ENCODE measurements around the gene C21orf91.

The C21orf91 gene

DNA sequence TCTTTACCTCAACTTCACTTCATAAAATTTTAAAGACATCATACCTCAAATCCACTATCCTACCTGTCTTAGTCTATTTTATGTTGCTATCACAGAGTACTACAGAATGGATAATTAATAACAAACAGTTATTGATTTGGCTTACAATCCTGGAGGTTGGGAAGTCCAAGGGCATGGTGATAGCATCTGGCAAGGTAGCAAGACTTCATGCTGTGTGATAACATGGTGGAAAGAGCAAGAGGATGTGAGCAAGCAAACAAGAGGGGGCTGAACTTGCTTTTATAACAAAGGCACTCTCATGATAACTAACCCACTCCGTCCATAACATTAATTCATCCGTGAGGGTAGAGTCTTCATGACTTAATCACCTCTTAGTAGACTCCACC, 33.8 kb downstream of the C21orf91 start:
- no peak overlapping the region for H3K4me3 ChIP-seq (replicated peaks; ENCODE audit: low read depth, low read length)
- TF ChIP-seq, protein P1, sequence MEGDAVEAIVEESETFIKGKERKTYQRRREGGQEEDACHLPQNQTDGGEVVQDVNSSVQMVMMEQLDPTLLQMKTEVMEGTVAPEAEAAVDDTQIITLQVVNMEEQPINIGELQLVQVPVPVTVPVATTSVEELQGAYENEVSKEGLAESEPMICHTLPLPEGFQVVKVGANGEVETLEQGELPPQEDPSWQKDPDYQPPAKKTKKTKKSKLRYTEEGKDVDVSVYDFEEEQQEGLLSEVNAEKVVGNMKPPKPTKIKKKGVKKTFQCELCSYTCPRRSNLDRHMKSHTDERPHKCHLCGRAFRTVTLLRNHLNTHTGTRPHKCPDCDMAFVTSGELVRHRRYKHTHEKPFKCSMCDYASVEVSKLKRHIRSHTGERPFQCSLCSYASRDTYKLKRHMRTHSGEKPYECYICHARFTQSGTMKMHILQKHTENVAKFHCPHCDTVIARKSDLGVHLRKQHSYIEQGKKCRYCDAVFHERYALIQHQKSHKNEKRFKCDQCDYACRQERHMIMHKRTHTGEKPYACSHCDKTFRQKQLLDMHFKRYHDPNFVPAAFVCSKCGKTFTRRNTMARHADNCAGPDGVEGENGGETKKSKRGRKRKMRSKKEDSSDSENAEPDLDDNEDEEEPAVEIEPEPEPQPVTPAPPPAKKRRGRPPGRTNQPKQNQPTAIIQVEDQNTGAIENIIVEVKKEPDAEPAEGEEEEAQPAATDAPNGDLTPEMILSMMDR (IDR thresholded peaks at IDR 0.05; ENCODE audit: low read depth, low read length, missing control alignments), result no peak
- no peak for DNase-seq (ENCODE audit: extremely low read depth, low read depth)

DNA sequence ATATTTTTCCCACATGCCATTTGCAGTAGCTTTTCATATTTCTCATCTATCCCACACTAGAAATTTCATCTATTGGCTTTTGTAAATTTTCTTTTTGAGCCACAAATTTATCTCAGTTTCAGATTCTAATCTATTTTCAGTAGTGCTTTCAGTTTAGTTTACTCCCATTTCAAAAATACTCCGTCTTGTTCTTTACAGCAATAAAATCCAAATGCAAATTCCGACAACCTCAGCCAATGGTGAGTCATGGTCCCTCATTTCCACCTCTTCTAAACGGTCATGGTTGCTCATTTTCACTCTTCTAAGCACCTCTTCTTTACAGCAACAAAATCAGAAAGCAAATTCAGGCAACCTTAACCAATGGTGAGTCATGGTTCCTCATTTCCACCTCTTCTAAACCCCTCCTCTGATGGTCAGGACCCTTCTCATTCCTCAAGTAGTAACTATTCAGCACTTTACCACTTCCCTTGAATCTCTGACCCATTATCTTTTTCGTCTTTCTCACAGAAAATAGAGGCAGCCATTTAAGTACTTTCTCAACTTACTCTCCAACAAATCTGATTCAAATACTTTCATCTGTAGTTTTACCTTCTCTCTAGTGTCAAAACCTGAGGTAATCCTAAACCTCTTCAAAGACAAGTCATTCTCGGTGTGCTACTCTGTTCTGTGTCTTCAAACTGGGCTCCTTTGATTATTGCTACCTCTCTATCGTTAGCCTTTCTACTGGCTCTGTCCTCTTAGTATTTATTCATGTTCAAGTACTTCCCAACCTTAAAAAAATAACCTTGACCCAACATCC, 34.4 kb downstream of the C21orf91 start:
- DNase-seq (ENCODE audit: extremely low read depth, low read depth), result no peak

DNA sequence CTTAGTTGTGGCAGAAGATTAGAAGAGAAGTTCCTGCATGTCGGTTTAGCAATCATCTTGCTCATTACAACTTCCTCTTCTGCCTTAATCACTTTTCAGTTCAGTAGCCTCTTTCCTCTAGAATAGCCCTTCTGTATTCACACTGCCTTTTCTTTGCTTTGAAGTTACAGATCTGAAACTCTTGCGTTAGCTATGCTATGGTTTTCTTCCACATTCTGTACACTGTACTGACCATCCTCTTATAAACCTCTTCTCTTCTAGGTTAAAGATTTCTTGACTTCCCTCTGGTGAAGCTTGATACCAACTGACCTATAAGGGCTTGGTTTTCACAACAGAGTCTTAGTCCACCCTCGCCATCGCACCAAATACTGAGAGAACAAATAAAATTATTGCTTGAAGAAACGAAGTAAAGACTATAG, 35.0 kb downstream of the C21orf91 start:
- H3K4me3 ChIP-seq (replicated peaks; ENCODE audit: low read depth, low read length), result no peak overlapping the region
- TF ChIP-seq, protein P1 (IDR thresholded peaks at IDR 0.05; ENCODE audit: low read depth, low read length, missing control alignments), result no peak
- DNase-seq (ENCODE audit: extremely low read depth, low read depth), result no peak

More for the DNA sequence above, 34.4 kb downstream of the C21orf91 start:
- TF ChIP-seq, protein P1 (IDR thresholded peaks at IDR 0.05; ENCODE audit: low read depth, low read length, missing control alignments), result no peak
- H3K4me3 ChIP-seq (replicated peaks; ENCODE audit: low read depth, low read length), result no peak overlapping the region

DNA sequence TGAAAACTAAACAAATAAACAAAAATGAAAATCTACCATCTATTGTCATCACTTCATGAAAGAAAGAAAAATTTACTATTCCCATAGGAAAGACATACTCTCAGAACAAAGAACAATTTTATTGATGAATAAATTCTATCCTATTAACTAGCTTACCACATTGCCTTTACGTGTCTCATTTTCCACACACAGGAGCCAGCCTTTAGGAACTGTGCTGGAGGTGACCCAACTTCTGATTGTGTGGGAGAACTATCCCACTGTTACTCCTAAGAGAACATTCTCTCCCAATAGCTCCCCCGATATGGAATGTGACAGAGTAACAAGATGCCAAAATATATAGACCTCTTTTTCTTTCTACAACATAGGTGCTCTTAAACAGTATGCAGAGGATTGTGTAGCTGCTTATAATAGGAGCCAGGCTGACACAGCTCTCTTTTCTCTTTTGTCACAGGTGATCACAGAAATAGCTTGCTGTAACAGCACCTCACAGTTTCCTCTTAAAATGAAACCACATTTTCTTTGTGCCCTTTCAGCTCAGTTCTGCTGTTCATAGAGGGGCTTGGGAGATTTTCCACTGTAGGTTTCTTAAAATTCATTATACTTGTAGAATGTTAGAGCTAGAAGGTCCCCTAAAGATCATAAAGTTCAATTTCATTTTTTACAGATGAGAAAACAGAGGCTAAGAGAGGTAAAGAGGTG, 35.5 kb downstream of the C21orf91 start:
- TF ChIP-seq, protein P1 (IDR thresholded peaks at IDR 0.05; ENCODE audit: low read depth, low read length, missing control alignments), result no peak
- DNase-seq (ENCODE audit: extremely low read depth, low read depth), result no peak
- H3K4me3 ChIP-seq (replicated peaks; ENCODE audit: low read depth, low read length), result no peak overlapping the region

DNA sequence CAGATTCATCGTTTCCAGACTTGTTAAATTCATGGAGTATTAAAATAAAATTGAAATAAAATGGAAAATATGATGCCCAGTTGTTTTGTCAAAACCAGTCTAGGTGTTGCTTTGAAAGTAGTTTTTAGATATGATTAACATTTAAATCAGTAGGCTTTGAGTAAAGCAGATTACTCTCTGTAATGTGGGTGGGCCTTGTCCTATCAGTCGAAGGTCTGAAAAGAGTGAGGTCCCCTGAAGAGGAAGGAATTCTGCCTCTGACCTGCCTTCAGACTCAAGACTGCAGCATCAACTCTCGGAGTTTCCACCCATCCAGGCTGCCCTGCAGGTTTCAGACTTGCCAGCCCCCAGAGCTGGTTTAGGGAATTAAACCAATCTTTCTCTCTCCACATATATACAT, 36.2 kb downstream of the C21orf91 start:
- DNase-seq (ENCODE audit: extremely low read depth, low read depth), result no peak
- TF ChIP-seq, protein P1 (IDR thresholded peaks at IDR 0.05; ENCODE audit: low read depth, low read length, missing control alignments), result no peak
- no peak overlapping the region for H3K4me3 ChIP-seq (replicated peaks; ENCODE audit: low read depth, low read length)

DNA sequence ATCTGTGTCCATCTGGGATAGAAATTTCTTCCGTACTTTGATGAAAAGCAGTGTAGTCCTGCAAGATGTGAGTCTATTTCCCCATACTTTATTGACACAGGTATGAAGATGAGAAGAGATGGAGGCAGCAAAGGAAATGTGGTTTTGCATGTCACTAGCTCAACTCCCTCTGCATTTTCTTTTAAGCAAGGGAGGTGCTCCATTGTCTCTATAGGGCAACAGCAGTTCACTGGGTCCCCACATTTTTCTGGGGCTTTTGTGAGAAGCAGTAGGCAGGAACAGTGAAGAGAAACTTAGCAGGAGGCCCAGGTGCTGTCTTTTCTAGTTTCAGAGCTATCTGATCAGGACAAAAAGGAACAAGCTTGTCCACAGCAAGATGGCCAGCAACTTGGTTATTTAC, 37.1 kb downstream of the C21orf91 start:
- no peak overlapping the region for H3K4me3 ChIP-seq (replicated peaks; ENCODE audit: low read depth, low read length)
- no peak for DNase-seq (ENCODE audit: extremely low read depth, low read depth)
- TF ChIP-seq, protein P1 (IDR thresholded peaks at IDR 0.05; ENCODE audit: low read depth, low read length, missing control alignments), result no peak
